Gastroesophageal sphincter (tissue), 3 donors: Measurements from ENCODE around the gene MED31.

ENCODE experiments used
- CTCF ChIP-seq, 4 experiments: fragments of 200-600 bp in 2 of 4; fragments of 450-650 bp in 2 of 4; sonication (generic) in 1 of 4; IDR thresholded peaks; one replicate each; pipeline ENCODE4 v1.5.1; 2017 to 2019; ENCODE audit warnings: antibody characterized with exemption in 4 of 4, mild to moderate bottlenecking in 2 of 4, moderate library complexity in 2 of 4
- POLR2A ChIP-seq, 2 donors: fragments of 450-650 bp; IDR thresholded peaks; one replicate each; pipeline ENCODE4 v1.6.1; 2017; ENCODE audit warnings: antibody characterized with exemption in 2 of 2, mild to moderate bottlenecking in 2 of 2, moderate library complexity in 1 of 2

GRCh38 chr17:6671431-6671830 lies 20.0 kb upstream of the MED31 start:
- TF ChIP-seq CTCF (IDR thresholded peaks at IDR 0.05) (no peak), POLR2A (IDR thresholded peaks at IDR 0.05) (no peak)
